SK-N-SH treated with all-trans-retinoic acid at 6 μM for 48 hours (cell line): ENCODE data around the gene PLEKHG4.

Source experiments
- ARNTL ChIP-seq: fragments of 450-650 bp; formaldehyde crosslinking; IDR thresholded peaks from 2 replicates; pipeline ENCODE4 v1.5.0; 2020; ENCODE audit warnings: low read depth, mild to moderate bottlenecking, moderate library complexity, borderline replicate concordance
- CREB5 ChIP-seq: fragments of 250-450 bp; sonication (Bioruptor Pico); IDR thresholded peaks from 2 replicates; pipeline ENCODE4 v1.5.1; 2020; ENCODE audit warnings: low read depth, mild to moderate bottlenecking, moderate library complexity
- CSDC2 ChIP-seq: fragments of 250-450 bp; sonication (Bioruptor Pico); IDR thresholded peaks from 2 replicates; pipeline ENCODE4 v1.5.0; 2020; ENCODE audit warnings: mild to moderate bottlenecking, moderate library complexity
- ESRRG ChIP-seq: fragments of 250-450 bp; sonication (Bioruptor Pico); IDR thresholded peaks from 2 replicates; pipeline ENCODE4 v1.6.1; 2021; ENCODE audit warnings: mild to moderate bottlenecking
- GLIS3 ChIP-seq: fragments of 250-450 bp; sonication (Bioruptor Pico); IDR thresholded peaks from 2 replicates; pipeline ENCODE4 v1.5.0; 2020; ENCODE audit warnings: mild to moderate bottlenecking, moderate library complexity
- ISL1 ChIP-seq: fragments of 250-450 bp; sonication (Bioruptor Pico); IDR thresholded peaks from 2 replicates; pipeline ENCODE4 v2.1.2; 2022; ENCODE audit warnings: mild to moderate bottlenecking, moderate library complexity
- OSR1 ChIP-seq: fragments of 250-450 bp; sonication (Bioruptor Pico); IDR thresholded peaks from 2 replicates; pipeline ENCODE4 v1.8.0; 2022; ENCODE audit warnings: moderate library complexity, mild to moderate bottlenecking, inconsistent platforms
- PATZ1 ChIP-seq: fragments of 250-450 bp; sonication (Bioruptor Pico); IDR thresholded peaks from 2 replicates; pipeline ENCODE4 v1.8.0; 2020; ENCODE audit warnings: mild to moderate bottlenecking, moderate library complexity, borderline replicate concordance
- SNAI2 ChIP-seq: fragments of 250-450 bp; sonication (Bioruptor Pico); IDR thresholded peaks from 2 replicates; pipeline ENCODE4 v1.5.0; 2020; ENCODE audit warnings: mild to moderate bottlenecking, moderate library complexity
- TOX ChIP-seq: fragments of 250-450 bp; sonication (Bioruptor Pico); IDR thresholded peaks from 2 replicates; pipeline ENCODE4 v1.8.0; 2021; ENCODE audit warnings: mild to moderate bottlenecking, moderate library complexity, borderline replicate concordance
- ZFP30 ChIP-seq: fragments of 450-650 bp; formaldehyde crosslinking; IDR thresholded peaks from 2 replicates; pipeline ENCODE4 v1.5.0; 2022; ENCODE audit warnings: mild to moderate bottlenecking, moderate library complexity
- ZNF70 ChIP-seq: fragments of 450-650 bp; formaldehyde crosslinking; IDR thresholded peaks from 2 replicates; pipeline ENCODE4 v1.5.0; 2020; ENCODE audit warnings: mild to moderate bottlenecking, moderate library complexity

GRCh38 chr16:67271446-67271845 is 7.9 kb upstream of the PLEKHG4 start:
- TF ChIP-seq TOX (CRISPR knock-in tag) (no peak), SNAI2 (no peak), ISL1 (no peak), PATZ1 (CRISPR knock-in tag) (no peak), ARNTL (CRISPR knock-in tag) (no peak), CREB5 (CRISPR knock-in tag) (no peak), GLIS3 (CRISPR knock-in tag) (no peak), CSDC2 (CRISPR knock-in tag) (no peak), ZFP30 (CRISPR knock-in tag) (no peak), ESRRG (CRISPR knock-in tag) (no peak), OSR1 (no peak), ZNF70 (no peak)
